Stimulated activated CD8-positive, alpha-beta memory T cell treated with anti-CD3 and anti-CD28 coated beads, Interleukin-15, amount 100 ng/mL, for 4 hours (primary cell): ENCODE results near the gene TOP2B.

Experiments
- DNase-seq, 2 donors: peaks; one replicate each; pipeline ENCODE4 v3.0.0-alpha.2; 2020; ENCODE audit warnings: low read depth in 2 of 2

Gene TOP2B

GRCh38 chr3:25664812-25665314 lies at the start of gene TOP2B:
TOP2B (minus strand) TSS chr3:25664907; CDS start chr3:25664297, 610 bp downstream.
- peak; percentile 89 to 92 for DNase-seq

GRCh38 chr3:25713341-25713985 lies 48.8 kb upstream of the TOP2B start:
- DNase-seq, result no peak

GRCh38 chr3:25711090-25711489 lies 46.4 kb upstream of the TOP2B start:
- DNase-seq, result no peak

- DNase-seq, result no peak
Measured at GRCh38 chr3:25708036-25708435, 43.3 kb upstream of the TOP2B start.

- no peak for DNase-seq
Measured at GRCh38 chr3:25707268-25707926, 42.7 kb upstream of the TOP2B start.

GRCh38 chr3:25706213-25706612 lies 41.5 kb upstream of the TOP2B start:
- DNase-seq, result no peak

- no peak for DNase-seq
Measured at GRCh38 chr3:25697553-25697952, 32.8 kb upstream of the TOP2B start.

GRCh38 chr3:25695731-25696420 lies 31.2 kb upstream of the TOP2B start:
- DNase-seq, result no peak

- no peak for DNase-seq
Measured at GRCh38 chr3:25693238-25693637, 28.5 kb upstream of the TOP2B start.

- no peak for DNase-seq
Measured at GRCh38 chr3:25692341-25692740, 27.6 kb upstream of the TOP2B start.

GRCh38 chr3:25690768-25691533 lies 26.2 kb upstream of the TOP2B start:
- no peak for DNase-seq

- DNase-seq, result no peak
Measured at GRCh38 chr3:25689226-25689625, 24.5 kb upstream of the TOP2B start.

GRCh38 chr3:25687742-25688141 lies 23.0 kb upstream of the TOP2B start:
- DNase-seq, result no peak

- no peak for DNase-seq
Measured at GRCh38 chr3:25686766-25687165, 22.1 kb upstream of the TOP2B start.

GRCh38 chr3:25683882-25684281 lies 19.2 kb upstream of the TOP2B start:
- no peak for DNase-seq

GRCh38 chr3:25683410-25683809 lies 18.7 kb upstream of the TOP2B start:
- DNase-seq, result no peak

GRCh38 chr3:25679642-25680302 lies 15.1 kb upstream of the TOP2B start:
- no peak for DNase-seq

GRCh38 chr3:25679166-25679565 lies 14.5 kb upstream of the TOP2B start:
- no peak for DNase-seq

GRCh38 chr3:25678581-25678980 lies 13.9 kb upstream of the TOP2B start:
- DNase-seq, result no peak

- DNase-seq, result no peak
Measured at GRCh38 chr3:25677121-25677520, 12.4 kb upstream of the TOP2B start.

- DNase-seq, result no peak
Measured at GRCh38 chr3:25674670-25675069, 10.0 kb upstream of the TOP2B start.
